ENCODE data around the gene ANKRD16. TPM values are rescaled to one million over a fixed set of nuclear protein-coding genes. Genes with fewer than 3 reads are reported as not detected.
A peak's percentile ranks its signal among the peaks of the same experiment; 100 is the strongest.

ANKRD16 gene
- total and polyA plus RNA-seq, 2 experiments from 2014 or later: 6.4 to 16.1 TPM

GRCh38 chr10:5835446-5836095 lies 54.1 kb downstream of the ANKRD16 start:
- H3K27ac ChIP-seq (ENCODE audit: low read depth): no peak overlapping the region
- no peaks in the 10 kb centered on the region for H3K36me3 ChIP-seq (ENCODE audit: insufficient read depth)
- H3K9me2 ChIP-seq (ENCODE audit: insufficient read depth): no peaks in the 10 kb centered on the region
- H3K9me3 Mint-ChIP-seq: no peaks in the 10 kb centered on the region
- H3K4me3 ChIP-seq: no peak overlapping the region
- no peak overlapping the region for H3K4me3 Mint-ChIP-seq
- H3K4me1 Mint-ChIP-seq: no peaks in the 10 kb centered on the region
- H3K36me3 Mint-ChIP-seq (ENCODE audit: low read depth): no peaks in the 10 kb centered on the region
- no peaks in the 10 kb centered on the region for H3K27me3 ChIP-seq (ENCODE audit: insufficient read depth)
- no peak for TF ChIP-seq JUNB (IDR thresholded peaks at IDR 0.05; ENCODE audit: unreplicated experiment)
- TF ChIP-seq EZH2phosphoT487 (IDR thresholded peaks at IDR 0.05; ENCODE audit: unreplicated experiment): no peak
- no peak for TF ChIP-seq NANOG (IDR thresholded peaks at IDR 0.05; ENCODE audit: borderline replicate concordance)
- no peak for TF ChIP-seq EZH2 (IDR thresholded peaks at IDR 0.05; ENCODE audit: low read depth, unreplicated experiment)
- TF ChIP-seq, protein P1, sequence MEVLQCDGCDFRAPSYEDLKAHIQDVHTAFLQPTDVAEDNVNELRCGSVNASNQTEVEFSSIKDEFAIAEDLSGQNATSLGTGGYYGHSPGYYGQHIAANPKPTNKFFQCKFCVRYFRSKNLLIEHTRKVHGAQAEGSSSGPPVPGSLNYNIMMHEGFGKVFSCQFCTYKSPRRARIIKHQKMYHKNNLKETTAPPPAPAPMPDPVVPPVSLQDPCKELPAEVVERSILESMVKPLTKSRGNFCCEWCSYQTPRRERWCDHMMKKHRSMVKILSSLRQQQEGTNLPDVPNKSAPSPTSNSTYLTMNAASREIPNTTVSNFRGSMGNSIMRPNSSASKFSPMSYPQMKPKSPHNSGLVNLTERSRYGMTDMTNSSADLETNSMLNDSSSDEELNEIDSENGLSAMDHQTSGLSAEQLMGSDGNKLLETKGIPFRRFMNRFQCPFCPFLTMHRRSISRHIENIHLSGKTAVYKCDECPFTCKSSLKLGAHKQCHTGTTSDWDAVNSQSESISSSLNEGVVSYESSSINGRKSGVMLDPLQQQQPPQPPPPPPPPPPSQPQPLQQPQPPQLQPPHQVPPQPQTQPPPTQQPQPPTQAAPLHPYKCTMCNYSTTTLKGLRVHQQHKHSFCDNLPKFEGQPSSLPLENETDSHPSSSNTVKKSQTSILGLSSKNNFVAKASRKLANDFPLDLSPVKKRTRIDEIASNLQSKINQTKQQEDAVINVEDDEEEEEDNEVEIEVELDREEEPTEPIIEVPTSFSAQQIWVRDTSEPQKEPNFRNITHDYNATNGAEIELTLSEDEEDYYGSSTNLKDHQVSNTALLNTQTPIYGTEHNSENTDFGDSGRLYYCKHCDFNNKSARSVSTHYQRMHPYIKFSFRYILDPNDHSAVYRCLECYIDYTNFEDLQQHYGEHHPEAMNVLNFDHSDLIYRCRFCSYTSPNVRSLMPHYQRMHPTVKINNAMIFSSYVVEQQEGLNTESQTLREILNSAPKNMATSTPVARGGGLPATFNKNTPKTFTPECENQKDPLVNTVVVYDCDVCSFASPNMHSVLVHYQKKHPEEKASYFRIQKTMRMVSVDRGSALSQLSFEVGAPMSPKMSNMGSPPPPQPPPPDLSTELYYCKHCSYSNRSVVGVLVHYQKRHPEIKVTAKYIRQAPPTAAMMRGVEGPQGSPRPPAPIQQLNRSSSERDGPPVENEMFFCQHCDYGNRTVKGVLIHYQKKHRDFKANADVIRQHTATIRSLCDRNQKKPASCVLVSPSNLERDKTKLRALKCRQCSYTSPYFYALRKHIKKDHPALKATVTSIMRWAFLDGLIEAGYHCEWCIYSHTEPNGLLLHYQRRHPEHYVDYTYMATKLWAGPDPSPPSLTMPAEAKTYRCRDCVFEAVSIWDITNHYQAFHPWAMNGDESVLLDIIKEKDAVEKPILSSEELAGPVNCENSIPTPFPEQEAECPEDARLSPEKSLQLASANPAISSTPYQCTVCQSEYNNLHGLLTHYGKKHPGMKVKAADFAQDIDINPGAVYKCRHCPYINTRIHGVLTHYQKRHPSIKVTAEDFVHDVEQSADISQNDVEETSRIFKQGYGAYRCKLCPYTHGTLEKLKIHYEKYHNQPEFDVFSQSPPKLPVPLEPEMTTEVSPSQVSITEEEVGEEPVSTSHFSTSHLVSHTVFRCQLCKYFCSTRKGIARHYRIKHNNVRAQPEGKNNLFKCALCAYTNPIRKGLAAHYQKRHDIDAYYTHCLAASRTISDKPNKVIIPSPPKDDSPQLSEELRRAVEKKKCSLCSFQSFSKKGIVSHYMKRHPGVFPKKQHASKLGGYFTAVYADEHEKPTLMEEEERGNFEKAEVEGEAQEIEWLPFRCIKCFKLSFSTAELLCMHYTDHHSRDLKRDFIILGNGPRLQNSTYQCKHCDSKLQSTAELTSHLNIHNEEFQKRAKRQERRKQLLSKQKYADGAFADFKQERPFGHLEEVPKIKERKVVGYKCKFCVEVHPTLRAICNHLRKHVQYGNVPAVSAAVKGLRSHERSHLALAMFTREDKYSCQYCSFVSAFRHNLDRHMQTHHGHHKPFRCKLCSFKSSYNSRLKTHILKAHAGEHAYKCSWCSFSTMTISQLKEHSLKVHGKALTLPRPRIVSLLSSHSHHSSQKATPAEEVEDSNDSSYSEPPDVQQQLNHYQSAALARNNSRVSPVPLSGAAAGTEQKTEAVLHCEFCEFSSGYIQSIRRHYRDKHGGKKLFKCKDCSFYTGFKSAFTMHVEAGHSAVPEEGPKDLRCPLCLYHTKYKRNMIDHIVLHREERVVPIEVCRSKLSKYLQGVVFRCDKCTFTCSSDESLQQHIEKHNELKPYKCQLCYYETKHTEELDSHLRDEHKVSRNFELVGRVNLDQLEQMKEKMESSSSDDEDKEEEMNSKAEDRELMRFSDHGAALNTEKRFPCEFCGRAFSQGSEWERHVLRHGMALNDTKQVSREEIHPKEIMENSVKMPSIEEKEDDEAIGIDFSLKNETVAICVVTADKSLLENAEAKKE (CRISPR knock-in tag; IDR thresholded peaks at IDR 0.05): no peak
- no peak for TF ChIP-seq ETS1 (IDR thresholded peaks at IDR 0.05)
- no peak for TF ChIP-seq CREB1 (CRISPR knock-in tag; IDR thresholded peaks at IDR 0.05; ENCODE audit: low read depth)
- no peak for TF ChIP-seq ZNF331 (CRISPR knock-in tag; IDR thresholded peaks at IDR 0.05; ENCODE audit: low read depth)
- no peak for ATAC-seq
- no peak overlapping the region for H3K27ac Mint-ChIP-seq
- H3K79me2 ChIP-seq (replicated peaks; ENCODE audit: insufficient read depth): no peaks in the 10 kb centered on the region
- H3F3A ChIP-seq (replicated peaks; ENCODE audit: low read depth): no peaks in the 10 kb centered on the region
- peaks cover 3% of the 10 kb centered on the region for H3K27me3 Mint-ChIP-seq (ENCODE audit: insufficient read depth, low read depth, poor library complexity)
- 0 out of 2 replicates have a peak overlapping the region, but pooled peaks have one; percentile 43 for H2AFZ ChIP-seq
- no peak overlapping the region for H3K4me2 ChIP-seq
- DNase-seq (ENCODE audit: low spot score): no peak
- no peaks in the 10 kb centered on the region for H3K4me1 ChIP-seq (ENCODE audit: insufficient read depth)
- no peaks in the 10 kb centered on the region for H4K20me1 ChIP-seq (replicated peaks; ENCODE audit: insufficient read depth)

Measured in GM23338 (cell line).